ENCODE results near the gene POU6F2. TPM values are rescaled to one million over a fixed set of nuclear protein-coding genes. Genes with fewer than 3 reads are reported as not detected.

The POU6F2 gene
- total RNA-seq, 1 donor from 2014 or later: 7.9 TPM

DNA sequence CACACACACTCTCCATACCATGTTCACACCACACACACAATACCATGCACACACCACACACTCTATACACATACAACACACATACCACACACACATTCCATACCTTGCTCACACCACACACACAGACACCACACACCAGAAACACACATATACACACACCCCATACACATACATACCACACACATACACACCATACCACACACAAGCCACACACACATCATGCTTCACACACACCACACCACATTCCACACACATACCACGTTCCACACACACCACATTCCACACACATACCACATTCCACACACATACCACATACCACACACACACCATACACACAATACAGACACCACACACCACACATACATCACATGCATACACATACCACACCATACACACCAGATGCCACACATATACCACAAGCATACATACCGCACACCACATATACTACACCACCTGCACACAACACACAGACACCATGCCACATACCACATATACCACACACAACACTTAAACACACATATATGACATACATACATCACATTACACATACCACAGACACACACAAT, 282.7 kb downstream of the POU6F2 start:
- no peaks in the 10 kb centered on the region for H3K4me1 Mint-ChIP-seq
- no peak overlapping the region for H3K27ac Mint-ChIP-seq (ENCODE audit: unreplicated experiment)
- DNase-seq (ENCODE audit: low read depth, low spot score): no peak
- H3K27me3 Mint-ChIP-seq (ENCODE audit: low read depth): no peaks in the 10 kb centered on the region
- no peaks in the 10 kb centered on the region for H3K36me3 Mint-ChIP-seq (ENCODE audit: low read depth)
- no peak overlapping the region for H3K4me3 Mint-ChIP-seq
- no peaks in the 10 kb centered on the region for H3K9me3 Mint-ChIP-seq
- TF ChIP-seq, protein P1, sequence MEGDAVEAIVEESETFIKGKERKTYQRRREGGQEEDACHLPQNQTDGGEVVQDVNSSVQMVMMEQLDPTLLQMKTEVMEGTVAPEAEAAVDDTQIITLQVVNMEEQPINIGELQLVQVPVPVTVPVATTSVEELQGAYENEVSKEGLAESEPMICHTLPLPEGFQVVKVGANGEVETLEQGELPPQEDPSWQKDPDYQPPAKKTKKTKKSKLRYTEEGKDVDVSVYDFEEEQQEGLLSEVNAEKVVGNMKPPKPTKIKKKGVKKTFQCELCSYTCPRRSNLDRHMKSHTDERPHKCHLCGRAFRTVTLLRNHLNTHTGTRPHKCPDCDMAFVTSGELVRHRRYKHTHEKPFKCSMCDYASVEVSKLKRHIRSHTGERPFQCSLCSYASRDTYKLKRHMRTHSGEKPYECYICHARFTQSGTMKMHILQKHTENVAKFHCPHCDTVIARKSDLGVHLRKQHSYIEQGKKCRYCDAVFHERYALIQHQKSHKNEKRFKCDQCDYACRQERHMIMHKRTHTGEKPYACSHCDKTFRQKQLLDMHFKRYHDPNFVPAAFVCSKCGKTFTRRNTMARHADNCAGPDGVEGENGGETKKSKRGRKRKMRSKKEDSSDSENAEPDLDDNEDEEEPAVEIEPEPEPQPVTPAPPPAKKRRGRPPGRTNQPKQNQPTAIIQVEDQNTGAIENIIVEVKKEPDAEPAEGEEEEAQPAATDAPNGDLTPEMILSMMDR (conservative IDR thresholded peaks at IDR 0.05): no peak

DNA sequence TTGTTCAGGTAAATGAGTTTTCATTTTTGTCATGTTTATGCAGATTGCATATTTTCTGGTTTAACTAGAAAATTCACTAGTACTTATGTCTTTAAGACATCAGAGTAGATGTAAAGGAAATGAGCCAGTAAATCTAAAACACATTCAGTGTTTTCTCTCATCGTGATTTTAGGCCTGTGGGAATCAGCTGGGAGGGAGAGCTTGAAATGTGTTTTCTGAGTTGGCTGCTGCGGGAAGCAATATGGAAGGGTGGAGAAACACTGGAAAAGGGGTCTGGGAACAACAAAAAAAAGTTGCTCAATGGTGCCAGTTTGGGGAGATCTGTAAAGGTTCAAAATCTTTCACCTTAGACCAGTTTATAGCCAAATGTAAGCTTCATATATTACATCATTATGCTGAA, 284.1 kb downstream of the POU6F2 start:
- H3K36me3 Mint-ChIP-seq (ENCODE audit: low read depth): no peaks in the 10 kb centered on the region
- DNase-seq (ENCODE audit: low read depth, low spot score): no peak
- H3K4me3 Mint-ChIP-seq: no peak overlapping the region
- no peaks in the 10 kb centered on the region for H3K4me1 Mint-ChIP-seq
- TF ChIP-seq, protein P1 (conservative IDR thresholded peaks at IDR 0.05): no peak
- no peaks in the 10 kb centered on the region for H3K27me3 Mint-ChIP-seq (ENCODE audit: low read depth)
- H3K9me3 Mint-ChIP-seq: no peaks in the 10 kb centered on the region
- H3K27ac Mint-ChIP-seq (ENCODE audit: unreplicated experiment): no peak overlapping the region

DNA sequence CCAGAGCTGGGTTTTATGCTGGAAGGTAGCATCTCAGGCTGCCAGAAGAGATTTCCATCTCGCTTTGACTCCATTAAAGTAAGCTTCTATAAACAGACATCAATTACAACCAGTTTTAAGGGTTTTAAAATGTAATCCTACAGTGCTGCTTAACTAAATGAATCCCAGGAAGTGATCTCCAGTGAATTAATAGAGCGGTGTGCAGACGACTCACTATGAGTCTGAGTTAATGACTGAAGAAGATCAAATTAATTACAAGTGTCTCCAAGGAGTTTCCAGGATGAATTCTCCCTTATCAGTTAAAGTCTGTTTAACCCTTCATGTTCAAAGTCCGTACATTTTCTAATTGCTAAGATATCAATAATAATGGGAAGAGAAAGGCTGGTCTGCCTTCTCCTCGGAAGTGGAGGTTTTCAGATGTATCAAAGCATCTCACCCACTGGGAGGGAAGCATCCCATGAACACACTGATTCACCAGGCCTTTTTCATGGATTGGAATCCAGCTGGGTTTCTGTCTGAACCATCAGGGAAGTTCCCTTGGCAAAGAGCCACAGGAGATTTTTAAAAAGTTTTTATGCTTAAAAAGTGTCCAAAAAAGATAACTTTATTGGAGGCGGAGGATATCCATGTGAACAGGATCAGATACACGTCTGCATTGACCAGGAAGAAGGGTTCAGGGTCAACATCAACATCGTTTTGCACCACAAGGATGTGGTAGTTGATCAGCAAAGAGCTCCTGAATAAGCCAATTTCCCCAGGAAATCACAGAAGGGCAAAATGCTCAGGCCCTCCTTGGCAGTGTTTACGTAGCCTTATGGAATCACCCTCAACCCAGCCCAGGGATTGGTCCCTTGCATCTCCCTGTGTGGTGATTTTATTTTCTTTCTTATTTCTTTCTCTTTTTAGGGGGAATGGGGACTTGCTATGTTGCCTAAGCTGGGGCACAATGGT, 288.2 kb downstream of the POU6F2 start:
- H3K4me1 Mint-ChIP-seq: no peaks in the 10 kb centered on the region
- H3K27me3 Mint-ChIP-seq (ENCODE audit: low read depth): no peaks in the 10 kb centered on the region
- H3K4me3 Mint-ChIP-seq: no peak overlapping the region
- no peak for DNase-seq (ENCODE audit: low read depth, low spot score)
- H3K9me3 Mint-ChIP-seq: no peaks in the 10 kb centered on the region
- TF ChIP-seq, protein P1 (conservative IDR thresholded peaks at IDR 0.05): no peak
- H3K27ac Mint-ChIP-seq (ENCODE audit: unreplicated experiment): no peak overlapping the region
- H3K36me3 Mint-ChIP-seq (ENCODE audit: low read depth): no peaks in the 10 kb centered on the region

DNA sequence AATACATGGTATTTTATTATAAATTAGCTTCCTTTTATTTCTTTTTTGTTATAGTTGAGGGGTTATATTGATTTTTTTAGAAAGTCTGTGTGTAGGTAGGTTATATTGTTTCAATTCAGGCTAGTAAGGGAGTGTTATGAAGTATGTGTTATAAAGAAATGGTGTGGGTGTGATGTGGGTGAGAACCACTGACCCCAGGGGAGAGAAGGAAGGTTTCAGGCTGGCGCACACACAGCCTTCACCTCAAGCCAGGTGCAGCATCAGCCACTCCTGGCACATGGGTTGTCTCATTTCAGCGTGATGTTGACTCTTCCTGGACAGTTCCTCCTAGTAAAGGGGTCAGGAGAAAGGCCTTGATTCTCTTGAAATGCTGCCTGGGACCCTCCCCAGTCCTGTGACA, 291.3 kb downstream of the POU6F2 start:
- TF ChIP-seq, protein P1 (conservative IDR thresholded peaks at IDR 0.05): no peak
- no peaks in the 10 kb centered on the region for H3K27me3 Mint-ChIP-seq (ENCODE audit: low read depth)
- H3K4me3 Mint-ChIP-seq: no peak overlapping the region
- no peak for DNase-seq (ENCODE audit: low read depth, low spot score)
- H3K27ac Mint-ChIP-seq (ENCODE audit: unreplicated experiment): no peak overlapping the region
- H3K36me3 Mint-ChIP-seq (ENCODE audit: low read depth): no peaks in the 10 kb centered on the region
- no peaks in the 10 kb centered on the region for H3K9me3 Mint-ChIP-seq
- H3K4me1 Mint-ChIP-seq: no peaks in the 10 kb centered on the region

DNA sequence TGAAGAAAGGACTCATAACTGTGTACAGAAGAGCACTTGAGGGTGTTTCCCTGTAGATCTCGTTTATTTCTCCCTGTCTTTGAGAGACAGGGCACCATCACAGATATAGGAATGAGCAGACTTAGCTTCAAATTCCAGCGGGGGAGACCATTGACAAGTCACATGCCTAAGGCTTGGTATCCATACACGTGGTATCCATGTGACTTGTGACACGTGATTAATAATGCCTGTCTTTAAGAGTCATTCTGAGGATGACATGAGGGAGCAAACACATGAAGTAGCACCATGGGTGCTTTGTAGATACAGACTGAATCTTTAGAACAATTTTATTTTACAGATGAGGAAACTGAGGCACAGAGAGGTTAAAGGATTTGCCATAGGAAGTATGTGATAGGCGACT, 292.3 kb downstream of the POU6F2 start:
- Mint-ChIP-seq H3K9me3 (no peaks in the 10 kb centered on the region), H3K4me3 (no peak overlapping the region), H3K4me1 (no peaks in the 10 kb centered on the region), H3K36me3 (ENCODE audit: low read depth) (no peaks in the 10 kb centered on the region), H3K27me3 (ENCODE audit: low read depth) (no peaks in the 10 kb centered on the region), H3K27ac (ENCODE audit: unreplicated experiment) (no peak overlapping the region)
- no peak for DNase-seq (ENCODE audit: low read depth, low spot score)
- TF ChIP-seq, protein P1 (conservative IDR thresholded peaks at IDR 0.05): no peak
